ENCODE data around the gene RGS8.
A peak's percentile ranks its signal among the peaks of the same experiment; 100 is the strongest.

Gene RGS8

DNA sequence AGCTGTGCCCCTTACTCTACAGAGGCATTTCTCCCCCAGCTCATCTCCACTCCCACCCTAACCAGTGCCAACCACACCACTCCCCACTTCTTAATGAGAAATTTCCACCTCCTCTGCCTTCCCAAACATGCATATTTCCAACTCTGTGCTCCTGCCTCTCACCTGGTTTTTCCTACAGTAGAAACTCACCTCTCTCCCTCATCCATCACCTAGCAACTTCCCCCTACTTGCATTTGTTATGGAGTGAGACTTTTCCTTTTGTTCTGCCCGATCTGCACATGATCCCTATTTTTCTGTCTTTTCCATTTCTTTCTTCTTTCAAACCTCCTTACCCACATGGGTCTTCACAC lies 11.9 kb downstream of the RGS8 start:
- no peak for DNase-seq (ENCODE audit: low spot score)

DNA sequence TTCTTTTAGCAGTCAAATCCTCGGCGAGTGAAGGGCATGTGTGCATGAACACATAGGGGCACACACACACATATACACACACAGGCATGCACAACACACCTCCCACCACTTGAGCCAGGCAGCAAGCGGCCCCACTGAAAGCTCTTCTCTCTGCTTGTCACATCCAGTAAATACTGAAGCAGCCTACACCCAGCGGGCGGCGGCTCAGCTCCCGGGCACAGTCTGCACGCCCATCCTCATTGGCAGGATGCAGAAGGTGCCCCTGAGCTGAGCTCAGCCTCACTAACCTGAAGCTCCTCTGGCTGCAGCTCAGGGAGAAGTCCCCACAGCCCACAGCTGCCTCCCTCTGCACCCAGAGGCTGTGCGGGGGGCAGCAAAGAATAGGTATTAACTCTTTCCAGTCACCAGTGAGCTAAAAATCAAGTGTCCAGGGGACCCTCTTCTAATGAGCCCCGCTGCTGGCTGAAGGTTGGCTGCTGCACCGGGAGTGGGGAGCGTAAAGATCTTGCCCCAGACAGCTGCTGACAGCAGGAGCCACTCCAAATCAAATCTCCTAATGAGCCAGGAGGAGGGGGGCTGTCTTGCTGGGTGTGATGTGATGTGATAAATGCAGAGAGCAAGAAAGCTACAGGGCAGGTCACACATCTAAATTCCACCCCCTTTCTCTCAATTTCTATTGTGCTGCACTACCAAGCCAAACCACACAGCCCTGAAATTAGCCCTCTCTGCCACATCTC lies 12.5 kb downstream of the RGS8 start:
- peak; percentile 10 for DNase-seq (ENCODE audit: low spot score)

DNA sequence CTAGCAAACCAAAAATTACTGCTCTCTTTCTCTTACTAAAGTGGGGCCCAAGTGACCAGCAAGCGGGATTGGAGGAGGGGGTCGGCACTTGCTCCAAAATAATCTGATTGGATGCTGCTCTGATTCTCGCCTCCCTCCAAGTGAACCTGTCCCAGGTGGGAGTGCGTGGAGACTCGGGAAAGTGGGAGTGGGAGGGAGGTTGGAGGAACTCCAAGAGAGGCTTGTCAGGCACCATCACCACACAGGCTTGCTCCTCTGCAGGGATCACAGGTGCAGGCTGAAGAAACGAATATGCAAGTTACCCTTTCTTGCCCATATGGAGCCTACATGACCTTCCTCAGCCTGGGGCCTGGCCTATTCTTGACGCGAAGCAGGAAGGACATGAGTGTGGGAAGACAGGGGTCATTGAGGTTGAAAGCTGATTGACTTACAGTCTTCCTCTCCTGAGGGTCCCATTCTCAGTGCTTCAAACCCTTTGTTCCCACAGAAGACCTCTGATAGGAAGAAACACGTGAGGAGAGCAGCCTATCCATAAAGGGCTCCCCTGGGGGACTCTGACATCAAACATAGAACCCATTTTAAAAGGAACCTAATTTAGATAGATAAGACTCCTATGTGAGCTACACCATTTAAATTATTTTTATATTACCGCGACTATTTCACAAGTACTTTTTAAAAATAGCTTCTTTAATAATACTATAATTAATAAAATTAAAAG lies 14.2 kb downstream of the RGS8 start:
- no peak for DNase-seq (ENCODE audit: low spot score)

- no peak for DNase-seq (ENCODE audit: low spot score)
Measured at GRCh38 chr1:182669266-182669665, 15.1 kb downstream of the RGS8 start.

DNA sequence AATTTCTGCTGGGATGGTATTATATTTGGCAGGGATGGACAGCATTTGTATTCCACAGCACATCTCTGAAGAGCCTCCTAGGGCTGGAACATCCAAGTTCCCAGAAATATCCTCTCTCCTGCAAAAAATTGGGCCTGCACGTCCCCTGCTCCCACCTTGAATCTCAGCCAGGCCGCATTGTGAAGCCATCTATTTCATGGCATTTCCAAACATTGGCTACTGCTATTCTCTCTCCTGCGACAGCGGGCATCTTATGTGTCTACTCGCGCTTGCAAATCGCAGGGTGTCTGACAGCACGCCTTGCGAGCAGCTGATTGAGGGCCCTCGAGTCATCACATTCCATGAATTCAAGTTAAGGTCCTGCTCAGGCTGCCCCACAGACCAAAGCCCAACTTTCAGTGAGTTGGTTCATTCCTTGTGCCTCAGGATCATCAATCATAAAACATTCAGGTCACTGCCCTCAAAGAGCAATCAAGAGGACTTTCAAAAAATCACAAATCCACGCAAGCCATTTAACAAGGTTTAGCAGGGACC lies 15.8 kb downstream of the RGS8 start:
- DNase-seq (ENCODE audit: low spot score), result no peak

GRCh38 chr1:182667848-182668505 lies 16.4 kb downstream of the RGS8 start:
- DNase-seq (ENCODE audit: low spot score), result no peak

GRCh38 chr1:182666706-182667105 lies 17.7 kb downstream of the RGS8 start:
- DNase-seq (ENCODE audit: low spot score), result no peak

GRCh38 chr1:182664296-182664695 lies 20.1 kb downstream of the RGS8 start:
- DNase-seq (ENCODE audit: low spot score), result no peak

DNA sequence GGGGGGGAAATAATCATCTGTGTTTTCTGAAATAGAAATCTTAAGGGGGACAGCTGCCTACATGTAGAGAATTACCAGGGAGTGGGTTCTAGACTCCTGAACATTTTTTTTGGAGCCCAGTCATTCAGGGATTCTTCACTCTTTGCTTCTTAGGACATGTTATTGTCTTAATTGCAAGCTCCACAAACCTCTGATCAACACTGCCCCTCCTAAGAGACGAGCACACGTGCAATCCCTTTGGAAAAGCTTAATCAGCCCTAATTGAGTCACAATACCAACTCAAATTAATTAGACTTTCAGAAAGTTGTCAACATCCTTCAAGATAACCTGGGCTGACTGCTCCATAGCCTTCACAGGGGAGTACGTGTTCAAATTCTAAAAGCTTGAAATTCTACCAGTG lies 21.4 kb downstream of the RGS8 start:
- DNase-seq (ENCODE audit: low spot score), result no peak

GRCh38 chr1:182662121-182662890 lies 22.1 kb downstream of the RGS8 start:
- no peak for DNase-seq (ENCODE audit: low spot score)

DNA sequence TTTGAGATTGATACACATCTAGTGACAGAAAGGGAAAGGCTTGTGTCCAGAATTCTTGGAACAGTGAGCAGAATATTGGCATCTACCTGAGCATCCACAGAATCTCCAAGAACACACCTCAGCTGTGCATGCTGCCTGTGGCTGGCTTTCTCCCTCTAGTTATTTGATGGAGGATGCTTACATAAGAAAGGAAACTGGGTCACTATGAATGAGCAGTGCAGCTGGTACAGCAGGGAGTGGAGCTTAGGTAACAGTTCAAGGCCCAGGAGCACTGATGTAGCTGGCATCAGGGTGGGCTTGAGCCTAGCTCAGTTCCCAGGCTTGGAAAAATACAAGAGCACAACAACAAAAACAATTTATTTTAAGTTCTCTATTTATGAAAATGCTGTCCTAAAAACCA lies 26.3 kb downstream of the RGS8 start:
- no peak for DNase-seq (ENCODE audit: low spot score)

- DNase-seq (ENCODE audit: low spot score), result no peak
Measured at GRCh38 chr1:182656842-182657397, 27.5 kb downstream of the RGS8 start.

DNA sequence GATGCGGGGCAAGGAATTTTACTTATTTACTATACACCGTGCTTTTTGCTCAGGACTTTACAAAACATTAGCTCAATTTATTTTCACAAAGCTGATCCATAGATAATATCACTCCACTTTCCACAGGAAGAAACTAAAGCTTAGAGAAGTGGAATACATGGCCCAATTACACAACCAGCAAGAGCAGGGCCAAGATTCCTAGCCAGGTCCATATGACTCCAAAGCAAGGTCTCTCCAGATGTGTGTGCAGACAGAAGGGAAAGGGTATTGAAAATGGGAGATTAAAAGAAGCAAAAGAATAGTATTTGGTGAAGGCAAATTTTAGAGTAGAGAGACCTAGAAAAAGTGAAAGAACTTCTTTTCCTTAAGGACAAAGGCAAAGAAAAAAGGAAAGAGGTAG lies 30.4 kb downstream of the RGS8 start:
- no peak for DNase-seq (ENCODE audit: low spot score)

- DNase-seq (ENCODE audit: low spot score), result no peak
Measured at GRCh38 chr1:182652933-182653332, 31.5 kb downstream of the RGS8 start.

GRCh38 chr1:182651339-182651724 lies 33.1 kb downstream of the RGS8 start:
- DNase-seq (ENCODE audit: low spot score), result no peak

DNA sequence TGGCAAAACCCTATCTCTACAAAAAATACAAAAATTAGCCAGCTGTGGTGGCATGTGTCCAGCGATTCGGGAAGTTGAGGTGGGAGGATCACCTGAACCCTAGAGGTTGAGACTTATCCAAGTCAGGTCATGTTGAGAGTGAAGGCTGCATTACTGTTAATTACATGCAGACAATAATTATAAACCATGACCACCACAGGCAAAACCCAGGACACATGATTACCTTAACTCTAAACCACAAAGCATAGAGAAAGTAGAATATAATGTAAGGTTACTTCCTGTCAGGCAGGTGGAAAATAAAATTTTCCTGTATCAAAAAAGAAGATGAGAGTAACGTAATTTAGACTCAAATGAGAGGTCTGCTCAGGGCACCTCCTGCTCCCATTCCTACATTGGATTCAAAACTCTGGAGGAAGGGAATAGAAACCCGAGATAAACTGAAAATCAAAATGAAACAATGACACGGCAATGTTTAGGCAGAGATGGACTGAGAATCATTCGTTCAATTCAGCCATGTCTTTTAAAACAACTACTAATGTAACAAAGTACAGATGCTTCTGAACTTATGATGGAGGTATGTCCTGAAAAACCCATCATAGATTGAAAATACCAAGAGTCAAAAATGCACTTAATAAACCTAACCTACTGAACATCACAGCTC lies 33.6 kb downstream of the RGS8 start:
- DNase-seq (ENCODE audit: low spot score), result no peak

DNA sequence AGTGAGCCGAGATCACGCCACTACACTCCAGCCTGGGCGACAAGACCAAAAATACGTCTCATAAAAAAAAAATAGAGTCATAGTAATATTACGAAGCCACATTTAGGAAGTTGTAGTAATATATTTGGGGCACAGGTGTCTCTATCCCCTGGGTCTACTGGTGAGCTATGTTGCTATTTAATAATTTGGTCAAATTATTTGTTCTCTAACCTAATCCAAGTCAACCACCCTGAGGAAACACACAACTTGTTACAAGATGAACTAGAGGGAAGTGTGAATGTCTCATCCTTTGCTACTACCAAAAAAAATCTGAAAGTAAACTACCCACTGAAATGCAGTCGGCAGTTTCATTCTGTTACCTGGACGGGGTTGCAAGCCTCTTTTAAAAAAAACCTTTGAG lies 35.3 kb downstream of the RGS8 start:
- DNase-seq (ENCODE audit: low spot score), result no peak

DNA sequence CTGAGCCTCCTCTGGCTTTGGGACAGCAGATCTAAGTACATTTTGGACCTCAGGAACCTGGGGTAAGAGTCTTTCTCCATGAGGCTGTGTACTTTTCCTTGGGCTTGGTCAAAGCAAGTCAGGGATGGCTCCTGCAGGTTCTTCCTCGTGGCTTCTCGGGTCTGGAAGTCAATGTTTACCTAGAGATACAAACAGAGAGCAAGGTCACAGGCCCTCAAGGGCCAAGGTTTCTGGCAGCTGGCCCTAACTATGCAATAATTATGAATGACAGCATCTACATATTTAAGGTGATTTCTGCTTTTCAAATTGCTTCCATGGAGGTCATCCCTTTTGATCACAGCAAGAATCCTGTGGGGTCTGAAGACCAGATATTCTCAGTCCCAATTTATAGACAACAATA lies 37.6 kb downstream of the RGS8 start:
- no peak for DNase-seq (ENCODE audit: low spot score)

DNA sequence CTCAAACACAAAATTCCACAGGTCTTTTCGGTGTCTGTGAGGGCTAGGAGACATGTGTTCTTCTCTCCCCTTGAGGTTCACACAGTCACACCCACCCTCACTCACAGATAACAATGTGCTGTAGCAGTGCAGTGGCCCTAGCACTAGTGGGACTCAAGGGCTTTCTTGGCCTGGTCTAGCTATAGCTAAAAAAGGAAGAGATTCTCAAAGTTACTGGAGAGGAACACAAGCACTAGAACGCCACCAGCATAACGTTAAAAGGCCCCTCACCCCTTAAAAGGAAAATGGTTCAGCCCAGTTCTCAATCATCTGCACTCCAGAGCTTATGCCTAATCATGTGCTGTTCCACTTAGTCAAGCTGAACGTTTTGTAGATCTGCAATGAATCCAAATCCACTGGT lies 39.5 kb downstream of the RGS8 start:
- DNase-seq (ENCODE audit: low spot score), result no peak

GRCh38 chr1:182643699-182644098 lies 40.7 kb downstream of the RGS8 start:
- DNase-seq (ENCODE audit: low spot score), result no peak

- no peak for DNase-seq (ENCODE audit: low spot score)
Measured at GRCh38 chr1:182642461-182642860, 41.9 kb downstream of the RGS8 start.
